Esophagus squamous epithelium (tissue), 5 donors: ENCODE measurements around the gene SREBF2. TPM values are rescaled to one million over a fixed set of nuclear protein-coding genes. Genes with fewer than 3 reads are reported as not detected.

Experiments
- DNase-seq: peaks from one replicate; lab custom pipeline; 2025; lab: John Stamatoyannopoulos, UW
- H3K27ac ChIP-seq, 4 donors: fragments of 200-600 bp; sonication (generic); one replicate each; pipeline ENCODE4 v1.5.1; 2016 to 2019; ENCODE audit warnings: mild to moderate bottlenecking in 1 of 4
- H3K27me3 ChIP-seq, 4 donors: fragments of 200-600 bp; sonication (generic); 1 replicate in 3 of 4; 2 replicates in 1 of 4; pipeline versions ENCODE4 v1.5.1 to v1.6.0; 2017 to 2021; ENCODE audit warnings: antibody characterized with exemption in 1 of 4
- H3K36me3 ChIP-seq, 3 donors: fragments of 200-600 bp; sonication (generic); one replicate each; pipeline ENCODE4 v1.5.1; 2016 to 2019
- H3K4me1 ChIP-seq, 3 donors: fragments of 200-600 bp; sonication (generic); one replicate each; pipeline ENCODE4 v1.5.1; 2017 to 2019
- H3K4me3 ChIP-seq, 4 donors: fragments of 200-600 bp; sonication (generic); 1 replicate in 3 of 4; 2 replicates in 1 of 4; pipeline ENCODE4 v1.5.1; 2016 to 2019; ENCODE audit warnings: mild to moderate bottlenecking in 2 of 4, moderate library complexity in 1 of 4
- H3K9me3 ChIP-seq, 3 donors: fragments of 200-600 bp; sonication (generic); one replicate each; pipeline ENCODE4 v1.5.1; 2016 to 2019
- CTCF ChIP-seq, 6 experiments: fragments of 450-650 bp in 4 of 6; fragments of 200-600 bp in 2 of 6; sonication (generic) in 2 of 6; IDR thresholded peaks; one replicate each; pipeline ENCODE4 v1.5.1; 2016 to 2019; ENCODE audit warnings: antibody characterized with exemption in 6 of 6, mild to moderate bottlenecking in 4 of 6, moderate library complexity in 4 of 6
- POLR2A ChIP-seq, 4 donors: fragments of 450-650 bp; IDR thresholded peaks; one replicate each; pipeline ENCODE4 v1.6.1; 2017; ENCODE audit warnings: antibody characterized with exemption in 4 of 4, mild to moderate bottlenecking in 4 of 4, moderate library complexity in 3 of 4
- WGBS, 2 donors: methylation state at CpG; one replicate each; pipeline ENCODE4 v1.1.5; 2018; 5-methylcytosine and 5-hydroxymethylcytosine counted together
- intact Hi-C: fragments of 100-400 bp; cut with DNase I; formaldehyde crosslinking; loops from one replicate; pipeline ENCODE4 v1.15.0; 2022
- total RNA-seq, 4 donors: library from RNA; depleted of rRNA; stranded (reverse); fragments of >200 nt; gene quantifications; one replicate each; pipeline ENCODE4 v1.1.0, GENCODE V29; 2016
- donor health status: DM: yes; HTN: yes; CAD: no.

The SREBF2 gene
- total RNA-seq, 4 donors from 2014 or later, result 72.8 to 138 (median 98.6) TPM

GRCh38 chr22:41922940-41923594 is 90.2 kb downstream of the SREBF2 start:
- intact Hi-C loops, result no loop called here
- H3K4me1 ChIP-seq, result peaks cover 20 to 41% (median 27%) of the 10 kb centered on the region in 3 donors
- DNase-seq, result no peak
- 87 to 92% methylated on average over 4 of the region's 4 CpGs for WGBS, 2 donors
- H3K27me3 ChIP-seq, result peaks cover 0 to 48% (median 1%) of the 10 kb centered on the region in 4 donors
- H3K27ac ChIP-seq, result no peak overlapping the region
- no peaks in the 10 kb centered on the region for H3K9me3 ChIP-seq
- no peak overlapping the region for H3K4me3 ChIP-seq
- no peak for TF ChIP-seq POLR2A (IDR thresholded peaks at IDR 0.05)
- no peak for TF ChIP-seq CTCF (IDR thresholded peaks at IDR 0.05)
- H3K36me3 ChIP-seq, result no peaks in the 10 kb centered on the region

- peaks cover 17 to 34% (median 27%) of the 10 kb centered on the region in 3 donors for H3K4me1 ChIP-seq
- H3K9me3 ChIP-seq, result no peaks in the 10 kb centered on the region
- no peak overlapping the region for H3K27ac ChIP-seq
- no peak for TF ChIP-seq CTCF (IDR thresholded peaks at IDR 0.05)
- WGBS, 2 donors, result 82 to 86% methylated on average over 10 to 12 of the region's 14 CpGs
- no peak for DNase-seq
- H3K36me3 ChIP-seq, result no peaks in the 10 kb centered on the region
- intact Hi-C loops, result no loop called here
- no peak overlapping the region for H3K4me3 ChIP-seq
- peaks cover 0 to 41% (median 1%) of the 10 kb centered on the region in 4 donors for H3K27me3 ChIP-seq
These were observed 90.8 kb downstream of the SREBF2 start for GRCh38 chr22:41923595-41924276.

GRCh38 chr22:41925783-41926460 is 93.0 kb downstream of the SREBF2 start:
- intact Hi-C loops, result no loop called here
- H3K27ac ChIP-seq, result peak overlapping the region in 3 of 4 donors; percentile 46 to 60 (median 57)
- no peaks in the 10 kb centered on the region for H3K9me3 ChIP-seq
- WGBS, 2 donors, result 11 to 35% methylated on average over 6 to 11 of the region's 48 CpGs
- TF ChIP-seq POLR2A (IDR thresholded peaks at IDR 0.05) (peak in 1 of 4 donors; percentile 22), CTCF (IDR thresholded peaks at IDR 0.05) (peak; percentile 59 to 88 (median 77))
- no peak for DNase-seq
- H3K36me3 ChIP-seq, result no peaks in the 10 kb centered on the region
- peaks cover 4 to 16% (median 12%) of the 10 kb centered on the region in 3 donors for H3K4me1 ChIP-seq
- H3K4me3 ChIP-seq, result peak overlapping the region; percentile 40 to 75 (median 54)
- H3K27me3 ChIP-seq, result peaks cover 0 to 24% (median 1%) of the 10 kb centered on the region in 4 donors

GRCh38 chr22:41927813-41928212 is 94.9 kb downstream of the SREBF2 start:
- peaks cover 0 to 24% (median 1%) of the 10 kb centered on the region in 4 donors for H3K27me3 ChIP-seq
- no peaks in the 10 kb centered on the region for H3K36me3 ChIP-seq
- DNase-seq, result no peak
- TF ChIP-seq POLR2A (IDR thresholded peaks at IDR 0.05), result no peak
- TF ChIP-seq CTCF (IDR thresholded peaks at IDR 0.05), result no peak
- intact Hi-C loops, result no loop called here
- H3K9me3 ChIP-seq, result no peaks in the 10 kb centered on the region
- H3K27ac ChIP-seq, result no peak overlapping the region
- no peak overlapping the region for H3K4me3 ChIP-seq
- peaks cover 4 to 16% (median 12%) of the 10 kb centered on the region in 3 donors for H3K4me1 ChIP-seq
- 67% methylated on average over 3 to 4 of the region's 6 CpGs for WGBS, 2 donors
